ENCODE measurements around the gene STK31.
"Not testable (repeated sequence)": the region's sequence is repeated elsewhere in the genome, so short reads cannot be mapped to it uniquely, and the experiment has no call there.

- TF ChIP-seq CTCF (optimal IDR thresholded peaks at IDR 0.05 in 1 of 3, IDR thresholded peaks at IDR 0.05 in 1 of 3, conservative IDR thresholded peaks at IDR 0.05 in 1 of 3; ENCODE audit: extremely low read depth in 1 of 3, insufficient read depth in 2 of 3, low read length in 3 of 3); EZH2 (IDR thresholded peaks at IDR 0.05; ENCODE audit: low read length): not testable (repeated sequence)
Observed at GRCh38 chr7:23832733-23833132, 122.7 kb downstream of the STK31 start.
